ACC112 (cell line): ENCODE results near the gene PARP15.

Experiments
- H2AFZ ChIP-seq: fragments of 200-600 bp; sonication (generic); one replicate; pipeline ENCODE4 v1.6.0; 2017; ENCODE audit warnings: antibody characterized with exemption, low read length; ENCODE audit not compliant: unreplicated experiment
- H3K27ac ChIP-seq: fragments of 200-600 bp; sonication (generic); 2 replicates; pipeline ENCODE4 v1.5.1; 2014; ENCODE audit warnings: low read depth, mild to moderate bottlenecking, antibody characterized with exemption, low read length, moderate library complexity
- H3K27me3 ChIP-seq: fragments of 200-600 bp; sonication (generic); 2 replicates; pipeline ENCODE4 v1.6.1; 2014; ENCODE audit warnings: mild to moderate bottlenecking, antibody characterized with exemption, low read length, moderate library complexity, mixed read lengths; ENCODE audit not compliant: insufficient read depth
- H3K36me3 ChIP-seq: fragments of 200-600 bp; sonication (generic); 2 replicates; pipeline ENCODE4 v1.6.1; 2016; ENCODE audit warnings: mild to moderate bottlenecking, antibody characterized with exemption, low read length, moderate library complexity, mixed read lengths; ENCODE audit not compliant: insufficient read depth
- H3K4me1 ChIP-seq: fragments of 200-600 bp; sonication (generic); one replicate; pipeline ENCODE4 v1.6.1; 2016; ENCODE audit warnings: low read length, mixed read lengths; ENCODE audit not compliant: insufficient read depth, unreplicated experiment, control insufficient read depth
- H3K4me3 ChIP-seq: fragments of 200-600 bp; sonication (generic); 2 replicates; pipeline ENCODE4 v1.5.1; 2014; ENCODE audit warnings: mild to moderate bottlenecking, low read depth, low read length
- H3K79me2 ChIP-seq: fragments of 200-600 bp; sonication (generic); one replicate; pipeline ENCODE4 v1.6.0; 2016; ENCODE audit warnings: low read length; ENCODE audit not compliant: control insufficient read depth, unreplicated experiment, insufficient read depth

The PARP15 gene

DNA sequence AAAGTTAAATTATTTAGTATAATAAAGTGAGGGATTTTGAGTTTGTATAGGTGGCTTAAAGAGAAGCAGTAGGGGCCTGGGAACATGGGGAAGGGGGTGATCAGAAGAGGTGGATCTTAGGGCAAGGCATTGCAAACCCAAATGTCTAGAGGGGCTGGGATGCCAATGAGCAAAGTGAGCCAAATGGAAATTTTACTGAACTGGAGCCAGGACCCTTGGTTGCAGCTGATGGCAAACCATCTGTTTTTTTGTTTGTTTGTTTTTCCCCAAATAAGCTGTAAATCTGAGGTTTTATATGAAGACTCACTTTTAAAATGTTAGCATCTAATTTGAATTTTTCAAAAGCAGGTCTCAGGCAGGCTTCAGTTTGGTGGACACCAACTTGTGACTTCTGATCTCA is 88.4 kb downstream of the PARP15 start:
- H3K36me3 ChIP-seq = no peaks in the 10 kb centered on the region
- H3K79me2 ChIP-seq = no peaks in the 10 kb centered on the region
- peaks cover 10% of the 10 kb centered on the region for H3K4me1 ChIP-seq
- no peak overlapping the region for H2AFZ ChIP-seq
- H3K4me3 ChIP-seq = no peak overlapping the region
- H3K27ac ChIP-seq = no peak overlapping the region
- no peaks in the 10 kb centered on the region for H3K27me3 ChIP-seq

GRCh38 chr3:122668930-122669730 is 91.7 kb downstream of the PARP15 start:
- H3K36me3 ChIP-seq = no peaks in the 10 kb centered on the region
- peaks cover 10% of the 10 kb centered on the region for H3K4me1 ChIP-seq
- no peaks in the 10 kb centered on the region for H3K27me3 ChIP-seq
- H3K4me3 ChIP-seq = no peak overlapping the region
- H3K27ac ChIP-seq = peak overlapping the region; percentile 53
- H3K79me2 ChIP-seq = no peaks in the 10 kb centered on the region
- H2AFZ ChIP-seq = peak overlapping the region; percentile 88

GRCh38 chr3:122671553-122671952 is 94.1 kb downstream of the PARP15 start:
- Histone ChIP-seq H3K79me2 (no peaks in the 10 kb centered on the region), H3K4me1 (peaks cover 12% of the 10 kb centered on the region), H3K36me3 (no peaks in the 10 kb centered on the region), H2AFZ (no peak overlapping the region), H3K27ac (no peak overlapping the region), H3K4me3 (no peak overlapping the region), H3K27me3 (no peaks in the 10 kb centered on the region)

- Histone ChIP-seq H3K36me3 (no peaks in the 10 kb centered on the region), H3K27me3 (no peaks in the 10 kb centered on the region), H3K27ac (no peak overlapping the region), H3K4me3 (no peak overlapping the region), H3K79me2 (no peaks in the 10 kb centered on the region), H2AFZ (no peak overlapping the region), H3K4me1 (peaks cover 21% of the 10 kb centered on the region)
Measured at GRCh38 chr3:122674339-122674738, 96.9 kb downstream of the PARP15 start.

GRCh38 chr3:122676759-122677158 is 99.3 kb downstream of the PARP15 start:
- H3K79me2 ChIP-seq = peaks cover 11% of the 10 kb centered on the region
- H3K36me3 ChIP-seq = no peaks in the 10 kb centered on the region
- H3K27ac ChIP-seq = peak overlapping the region; percentile 23
- H3K4me3 ChIP-seq = peak overlapping the region; percentile 21
- peaks cover 24% of the 10 kb centered on the region for H3K4me1 ChIP-seq
- H2AFZ ChIP-seq = peak overlapping the region; percentile 77
- no peaks in the 10 kb centered on the region for H3K27me3 ChIP-seq

- H2AFZ ChIP-seq = peak overlapping the region; percentile 77
- H3K79me2 ChIP-seq = peaks cover 15% of the 10 kb centered on the region
- H3K36me3 ChIP-seq = no peaks in the 10 kb centered on the region
- H3K27me3 ChIP-seq = no peaks in the 10 kb centered on the region
- H3K27ac ChIP-seq = peak overlapping the region; percentile 23
- peaks cover 25% of the 10 kb centered on the region for H3K4me1 ChIP-seq
- peak overlapping the region; percentile 21 for H3K4me3 ChIP-seq
Measured at GRCh38 chr3:122677216-122677615, 99.8 kb downstream of the PARP15 start.

DNA sequence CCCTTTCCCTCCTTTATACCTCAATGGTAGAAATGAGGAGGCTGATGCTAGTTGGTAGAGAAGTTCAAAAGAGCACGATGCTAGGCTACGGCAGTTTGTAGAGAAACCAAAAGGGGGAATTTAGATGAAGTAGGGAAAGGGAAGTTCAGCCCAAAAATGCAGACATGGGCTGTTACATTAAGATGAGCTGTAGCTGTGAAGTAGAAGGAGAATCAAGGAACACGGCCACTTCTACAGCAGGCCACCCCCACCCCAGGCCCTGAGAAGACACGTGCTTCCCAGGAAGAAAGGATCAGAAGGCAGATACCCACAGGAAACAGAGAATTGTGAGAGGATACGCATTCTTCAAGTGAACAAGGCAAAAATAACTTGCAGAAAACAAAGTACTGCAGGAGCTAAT is 101.1 kb downstream of the PARP15 start:
- peaks cover 28% of the 10 kb centered on the region for H3K79me2 ChIP-seq
- H3K4me1 ChIP-seq = peaks cover 38% of the 10 kb centered on the region
- no peak overlapping the region for H3K27ac ChIP-seq
- peak overlapping the region; percentile 63 for H2AFZ ChIP-seq
- H3K27me3 ChIP-seq = no peaks in the 10 kb centered on the region
- H3K4me3 ChIP-seq = 0 out of 2 replicates have a peak overlapping the region, but pooled peaks have one; percentile 31
- no peaks in the 10 kb centered on the region; the same call in 1 of the 2 replicates for H3K36me3 ChIP-seq

GRCh38 chr3:122679085-122679881 is 101.8 kb downstream of the PARP15 start:
- Histone ChIP-seq H3K27me3 (no peaks in the 10 kb centered on the region), H3K4me1 (peaks cover 45% of the 10 kb centered on the region), H3K36me3 (peaks cover 2% of the 10 kb centered on the region; the same call in 1 of the 2 replicates), H3K79me2 (peaks cover 36% of the 10 kb centered on the region), H3K4me3 (peak overlapping the region; percentile 97), H2AFZ (peak overlapping the region; percentile 77), H3K27ac (peak overlapping the region; percentile 80)

DNA sequence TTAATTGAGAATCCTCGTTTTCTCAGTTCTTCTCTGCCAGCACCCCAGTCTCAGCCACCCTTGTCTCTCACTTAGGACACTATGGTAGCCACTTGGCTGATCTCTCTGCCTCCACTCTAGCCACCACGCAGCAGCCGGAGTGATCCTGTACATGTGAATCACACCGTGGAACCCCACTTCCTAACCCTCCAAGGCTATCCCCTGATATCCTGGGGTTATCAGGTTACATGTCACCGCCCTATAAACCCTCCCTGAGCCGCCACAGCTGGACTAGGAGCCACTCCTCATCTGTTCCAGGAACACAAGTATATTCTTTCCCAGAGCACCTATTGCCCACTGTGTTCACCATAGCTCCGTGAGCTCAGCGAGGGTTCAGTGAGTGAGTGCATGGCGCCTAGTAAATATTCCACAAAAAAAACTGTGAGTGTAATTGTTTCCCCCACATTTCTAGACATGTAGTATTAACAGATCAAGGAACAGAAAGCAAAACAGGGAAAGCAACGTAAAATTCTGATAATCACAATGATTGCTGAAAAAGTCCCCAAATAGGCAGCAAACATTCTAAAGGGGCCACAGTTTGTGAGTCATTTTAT is 102.5 kb downstream of the PARP15 start:
- H3K4me3 ChIP-seq = peak overlapping the region; percentile 97
- H2AFZ ChIP-seq = peak overlapping the region; percentile 77
- H3K4me1 ChIP-seq = peaks cover 45% of the 10 kb centered on the region
- H3K36me3 ChIP-seq = peaks cover 9% of the 10 kb centered on the region
- H3K27ac ChIP-seq = peak overlapping the region; percentile 80
- H3K79me2 ChIP-seq = peaks cover 43% of the 10 kb centered on the region
- H3K27me3 ChIP-seq = no peaks in the 10 kb centered on the region

DNA sequence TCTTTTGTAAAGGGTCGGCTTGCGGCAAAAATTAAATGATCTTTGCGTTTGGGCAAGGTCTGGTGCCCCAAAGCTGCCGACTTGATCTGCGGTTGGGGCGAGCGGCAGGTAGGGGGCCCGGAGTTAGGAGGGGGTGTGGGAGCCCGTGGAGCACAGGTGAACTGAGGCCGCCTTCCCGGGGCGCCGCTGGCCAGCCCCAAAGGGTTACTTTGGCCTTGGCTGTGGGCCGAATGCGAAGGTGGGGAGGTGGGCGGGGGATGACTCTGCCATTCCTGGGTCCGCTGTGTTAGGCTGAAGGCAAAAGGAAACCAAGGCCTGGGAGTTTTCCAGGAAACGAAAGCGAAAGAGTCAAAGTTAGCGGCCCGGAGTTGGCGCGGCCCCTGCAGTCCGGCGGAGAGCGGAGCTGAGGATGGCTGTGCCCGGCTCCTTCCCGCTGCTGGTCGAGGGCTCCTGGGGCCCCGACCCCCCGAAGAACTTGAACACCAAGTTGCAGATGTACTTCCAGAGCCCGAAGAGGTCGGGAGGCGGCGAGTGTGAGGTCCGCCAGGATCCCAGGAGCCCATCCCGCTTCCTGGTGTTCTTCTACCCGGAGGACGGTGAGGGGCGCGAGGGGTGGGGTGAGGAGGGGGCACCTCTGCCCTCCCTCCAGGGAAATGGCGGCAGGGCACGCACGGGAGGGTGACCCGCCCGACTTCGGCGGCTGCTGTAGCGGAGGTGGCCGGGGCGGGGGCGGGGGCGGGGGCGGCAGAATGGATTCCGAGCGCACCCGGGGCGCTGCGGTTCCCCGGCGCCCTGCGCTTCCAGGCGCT is 103.2 kb downstream of the PARP15 start, which contains the start of gene PARP14:
TSS of gene PARP14 (plus strand) at position 365 of the 809 bp plus-strand sequence. CDS start at position 410, 45 bp downstream.
- Histone ChIP-seq H3K27ac (peak within 1 kb of the TSS; percentile 80), H3K4me1 (peaks cover 45% of the 10 kb centered on the region), H2AFZ (peak within 1 kb of the TSS; percentile 77), H3K4me3 (peak within 1 kb of the TSS; percentile 97), H3K27me3 (no peaks in the 10 kb centered on the region), H3K36me3 (peaks cover 13% of the 10 kb centered on the region), H3K79me2 (peaks cover 46% of the 10 kb centered on the region)
